ENCODE data around the gene NETO1.

The NETO1 gene

GRCh38 chr18:72721330-72721729 lies 146.5 kb downstream of the NETO1 start:
- no peak for DNase-seq

GRCh38 chr18:72720116-72720515 lies 147.7 kb downstream of the NETO1 start:
- no peak for DNase-seq

GRCh38 chr18:72704202-72704601 lies 163.6 kb downstream of the NETO1 start:
- no peak for DNase-seq

GRCh38 chr18:72700961-72701710 lies 166.7 kb downstream of the NETO1 start:
- DNase-seq, result no peak

GRCh38 chr18:72697706-72698105 lies 170.1 kb downstream of the NETO1 start:
- DNase-seq, result no peak

- DNase-seq, result no peak
Measured at GRCh38 chr18:72692595-72692994, 175.2 kb downstream of the NETO1 start.
